HS-27A (cell line): Measurements from ENCODE around the gene CYP2B6.
"Not testable (repeated sequence)": the region's sequence is repeated elsewhere in the genome, so short reads cannot be mapped to it uniquely, and the experiment has no call there.

ENCODE experiments used
- DNase-seq: peaks from one replicate; pipeline ENCODE4 v3.0.0-alpha.2; 2012; ENCODE audit warnings: low read depth, missing footprints

The CYP2B6 gene

DNA sequence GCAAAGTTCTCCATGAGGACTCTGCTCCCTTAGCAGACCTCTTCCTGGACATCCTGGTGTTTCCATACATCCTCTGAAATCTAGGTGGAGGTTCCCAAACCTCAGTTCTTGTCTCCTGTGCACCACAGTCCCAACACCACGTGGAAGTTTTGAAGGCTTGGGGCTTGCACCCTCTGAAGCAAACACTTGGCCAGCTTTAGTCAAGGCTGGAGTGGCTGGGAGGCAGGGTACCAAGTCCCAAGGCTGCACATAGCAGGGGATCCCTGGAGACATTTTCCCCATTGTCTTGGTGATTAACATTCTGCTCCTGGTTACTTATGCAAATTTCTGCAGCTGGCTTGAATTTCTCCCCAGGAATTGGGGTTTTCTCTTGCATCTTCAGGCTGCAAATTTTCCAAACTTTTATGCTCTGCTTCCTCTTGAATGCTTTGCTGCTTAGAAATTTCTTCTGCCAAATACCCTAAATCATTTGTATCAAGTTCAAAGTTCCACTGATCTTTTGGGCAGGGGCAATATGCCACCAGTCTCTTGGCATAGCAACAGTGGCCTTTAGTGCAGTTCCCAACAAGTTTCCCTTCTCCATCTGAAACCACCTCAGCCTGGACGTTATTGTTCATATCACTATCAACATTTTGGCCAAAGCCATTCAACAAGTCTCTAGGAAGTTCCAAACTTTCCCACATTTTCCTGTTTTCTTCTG lies 10.2 kb upstream of the CYP2B6 start:
- DNase-seq: not testable (repeated sequence)

DNA sequence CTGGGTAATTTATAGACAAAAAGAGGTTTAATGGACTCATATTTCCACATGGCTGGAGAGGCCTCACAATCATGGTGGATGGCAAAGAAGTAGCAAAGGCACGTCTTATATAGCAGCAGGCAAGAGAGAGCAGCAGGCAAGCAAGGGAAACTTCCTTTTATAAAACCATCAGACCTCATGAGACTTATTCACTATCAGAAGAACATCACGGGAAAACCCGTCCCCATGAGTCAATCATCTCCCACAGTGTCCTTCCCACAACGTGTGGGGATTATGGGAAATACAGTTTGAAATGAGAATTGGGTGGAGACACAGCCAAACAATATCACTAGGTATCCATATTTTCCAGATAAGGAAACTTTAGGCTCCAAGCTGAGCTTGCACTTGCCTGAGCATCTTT lies 9.5 kb upstream of the CYP2B6 start:
- DNase-seq: no peak

DNA sequence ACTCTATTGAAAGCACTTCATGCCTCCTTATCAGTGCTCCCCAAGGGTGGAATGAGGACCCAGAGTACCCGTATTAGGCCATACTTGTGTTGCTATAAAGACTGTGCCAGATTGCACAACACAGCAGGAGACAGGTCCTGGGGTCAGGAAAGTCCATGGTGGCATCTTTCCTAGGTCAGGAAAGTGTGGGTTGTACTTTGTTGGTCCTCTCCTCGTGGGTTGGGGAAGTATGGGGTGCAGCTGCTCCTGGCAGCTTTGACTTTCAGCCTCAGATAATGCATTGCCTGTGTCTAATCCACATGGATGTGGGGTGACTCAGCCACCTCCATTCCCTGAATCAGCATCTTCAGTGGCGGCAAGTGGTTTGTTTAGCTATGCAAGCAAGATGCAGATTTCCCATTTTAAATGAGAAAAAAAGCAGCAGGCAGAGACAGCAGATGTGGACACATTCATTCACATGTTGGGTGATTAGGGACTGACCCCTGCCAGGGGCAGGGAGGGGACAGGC lies 8.4 kb upstream of the CYP2B6 start:
- peak; percentile 9 for DNase-seq

DNA sequence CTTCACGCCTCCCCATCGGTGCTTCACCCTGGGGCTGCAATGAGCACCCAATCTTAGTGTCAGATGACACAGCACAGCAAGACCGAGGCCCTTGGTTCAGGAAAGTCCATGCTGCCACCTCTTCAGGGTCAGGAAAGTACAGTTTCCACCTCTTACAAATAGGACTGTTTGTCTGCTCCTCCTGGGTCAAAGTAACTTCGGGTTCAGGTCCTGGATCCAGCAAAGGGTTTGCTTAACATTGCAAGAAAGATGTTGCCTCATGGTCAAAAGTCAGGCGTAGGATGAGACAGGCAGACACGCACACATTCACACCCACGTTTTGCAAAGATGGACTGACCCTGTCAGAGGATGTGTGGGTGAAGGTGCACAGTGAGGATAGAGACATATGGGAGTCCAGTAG lies 1.6 kb upstream of the CYP2B6 start:
- no peak for DNase-seq

DNA sequence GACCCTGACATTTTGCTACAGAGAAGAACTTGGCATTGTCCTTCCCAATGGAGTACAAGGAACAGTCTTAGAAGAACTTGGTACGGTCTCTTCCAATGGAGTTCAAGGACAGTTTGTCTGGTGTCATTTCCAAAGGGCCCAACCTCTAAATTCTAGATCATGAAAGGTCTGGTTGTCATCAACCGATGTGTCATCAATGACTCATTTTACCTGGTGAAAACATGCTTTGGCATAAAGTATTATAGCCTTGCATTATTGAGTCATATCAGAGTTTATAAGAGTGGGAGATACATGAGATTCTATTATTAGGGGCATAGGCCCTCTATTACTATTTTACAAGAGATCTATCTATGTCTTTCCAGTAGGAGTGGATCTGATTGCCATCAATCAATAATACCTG lies 4.3 kb downstream of the CYP2B6 start:
- DNase-seq: no peak

GRCh38 chr19:40999018-40999417 lies 7.9 kb downstream of the CYP2B6 start:
- DNase-seq: not testable (repeated sequence)

GRCh38 chr19:41000310-41000737 lies 9.2 kb downstream of the CYP2B6 start:
- DNase-seq: no peak

- no peak for DNase-seq
These were observed 10.3 kb downstream of the CYP2B6 start for GRCh38 chr19:41001243-41001971.

GRCh38 chr19:41003656-41004055 lies 12.6 kb downstream of the CYP2B6 start:
- not testable (repeated sequence) for DNase-seq

GRCh38 chr19:41009700-41010235 lies 18.7 kb downstream of the CYP2B6 start:
- no peak for DNase-seq

- no peak for DNase-seq
These were observed 22.3 kb downstream of the CYP2B6 start for GRCh38 chr19:41013359-41013758.

DNA sequence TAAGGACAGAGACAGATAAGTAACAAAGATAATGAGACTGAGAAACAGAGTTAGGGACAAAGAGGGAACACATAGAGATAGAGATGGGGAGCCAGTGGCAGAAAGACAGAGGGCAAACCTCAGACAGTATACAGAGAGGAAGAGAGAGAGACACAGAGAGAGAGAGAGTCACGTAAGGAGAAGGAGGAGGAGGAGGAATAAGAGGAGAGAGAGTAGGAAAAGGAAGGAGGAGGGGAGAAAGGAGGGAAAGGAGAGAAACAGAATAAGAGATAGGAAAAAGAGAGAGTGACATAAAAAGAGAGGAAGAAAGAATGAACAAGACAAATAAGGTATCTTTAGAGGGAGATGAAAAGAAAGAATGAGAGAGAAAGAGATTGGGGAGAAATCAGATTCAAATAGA lies 23.6 kb downstream of the CYP2B6 start:
- DNase-seq: no peak

DNA sequence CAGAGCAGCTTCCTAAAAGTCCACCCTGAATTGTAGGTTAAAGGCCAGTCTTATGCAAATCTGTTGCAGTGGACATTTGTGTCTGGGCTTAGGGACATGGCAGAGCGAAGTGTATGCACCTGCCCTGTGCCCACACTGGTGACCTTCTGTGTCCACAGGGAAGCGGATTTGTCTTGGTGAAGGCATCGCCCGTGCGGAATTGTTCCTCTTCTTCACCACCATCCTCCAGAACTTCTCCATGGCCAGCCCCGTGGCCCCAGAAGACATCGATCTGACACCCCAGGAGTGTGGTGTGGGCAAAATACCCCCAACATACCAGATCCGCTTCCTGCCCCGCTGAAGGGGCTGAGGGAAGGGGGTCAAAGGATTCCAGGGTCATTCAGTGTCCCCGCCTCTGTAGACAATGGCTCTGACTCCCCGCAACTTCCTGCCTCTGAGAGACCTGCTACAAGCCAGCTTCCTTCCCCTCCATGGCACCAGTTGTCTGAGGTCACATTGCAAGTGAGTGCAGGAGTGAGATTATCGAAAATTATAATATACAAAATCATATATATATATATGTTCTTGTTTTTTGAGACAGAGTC lies 25.5 kb downstream of the CYP2B6 start:
- no peak for DNase-seq

- DNase-seq: no peak
These were observed 27.7 kb downstream of the CYP2B6 start for GRCh38 chr19:41018736-41019290.

- DNase-seq: no peak
These were observed 28.3 kb downstream of the CYP2B6 start for GRCh38 chr19:41019346-41019745.

- DNase-seq: no peak
These were observed 32.1 kb downstream of the CYP2B6 start for GRCh38 chr19:41023193-41023592.

- no peak for DNase-seq
These were observed 34.3 kb downstream of the CYP2B6 start for GRCh38 chr19:41025411-41025810.

- no peak for DNase-seq
These were observed 34.8 kb downstream of the CYP2B6 start for GRCh38 chr19:41025871-41026270.

GRCh38 chr19:41027273-41027967 lies 36.3 kb downstream of the CYP2B6 start:
- DNase-seq: no peak

GRCh38 chr19:41029524-41030432 lies 38.7 kb downstream of the CYP2B6 start:
- DNase-seq: no peak

DNA sequence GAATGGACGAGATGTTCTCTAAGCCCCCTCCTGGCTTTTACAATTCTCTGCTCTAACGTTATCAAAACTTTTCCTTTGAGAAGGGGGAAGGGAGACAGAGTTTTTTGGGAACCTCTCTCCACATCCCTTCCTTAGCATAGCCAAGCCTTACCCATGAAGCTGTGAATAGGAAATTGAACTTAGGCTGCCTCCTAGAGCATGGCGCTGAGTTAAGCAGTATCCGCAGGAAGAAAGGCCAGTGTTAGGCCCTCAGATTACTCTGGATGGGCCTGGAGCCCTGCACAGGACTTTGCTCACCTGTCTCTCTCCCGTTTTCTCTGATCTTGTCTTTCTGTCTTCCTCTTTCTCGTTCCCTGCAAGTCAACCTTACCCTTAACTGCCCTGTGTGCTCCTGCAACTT lies 39.6 kb downstream of the CYP2B6 start:
- DNase-seq: no peak
